MM.1S (cell line): ENCODE data around the gene DLGAP1.
A peak's percentile ranks its signal among the peaks of the same experiment; 100 is the strongest.
"Not testable (repeated sequence)": the region's sequence is repeated elsewhere in the genome, so short reads cannot be mapped to it uniquely, and the experiment has no call there.

Experiments
- DNase-seq: peaks from one replicate; pipeline ENCODE4 v3.0.0-alpha.2; 2015
- H2AFZ ChIP-seq: fragments of 300-600 bp; sonication (generic); 2 replicates; pipeline ENCODE4 v1.6.0; 2016; ENCODE audit warnings: antibody characterized with exemption, low read length
- H3F3A ChIP-seq: fragments of 300-600 bp; sonication (generic); 2 replicates; pipeline ENCODE4 v1.6.1; 2016; ENCODE audit warnings: mild to moderate bottlenecking, antibody characterized with exemption, low read length, moderate library complexity, mixed read lengths; ENCODE audit not compliant: insufficient read depth
- H3K27ac ChIP-seq: fragments of 300-600 bp; sonication (generic); 2 replicates; pipeline ENCODE4 v1.5.1; 2016; ENCODE audit warnings: mild to moderate bottlenecking, low read length
- H3K27me3 ChIP-seq: fragments of 300-600 bp; sonication (generic); replicated peaks from 2 replicates; pipeline ENCODE4 v1.6.0; 2016; ENCODE audit warnings: low read length; ENCODE audit not compliant: insufficient read depth
- H3K36me3 ChIP-seq: fragments of 300-600 bp; sonication (generic); replicated peaks from 2 replicates; pipeline ENCODE4 v1.6.1; 2016; ENCODE audit warnings: mild to moderate bottlenecking, low read length, mixed read lengths; ENCODE audit not compliant: insufficient read depth
- H3K4me1 ChIP-seq: fragments of 300-600 bp; sonication (generic); 2 replicates; pipeline ENCODE4 v1.6.1; 2016; ENCODE audit warnings: low read length, mixed read lengths
- H3K4me2 ChIP-seq: fragments of 300-600 bp; sonication (generic); 2 replicates; pipeline ENCODE4 v1.6.0; 2016; ENCODE audit warnings: low read depth, low read length
- H3K4me3 ChIP-seq: fragments of 300-600 bp; sonication (generic); 2 replicates; pipeline ENCODE4 v1.5.1; 2016; ENCODE audit warnings: low read length, mixed read lengths
- H3K79me2 ChIP-seq: fragments of 300-600 bp; sonication (generic); 2 replicates; pipeline ENCODE4 v1.6.1; 2016; ENCODE audit warnings: mixed run types, low read length, mixed read lengths
- H3K9ac ChIP-seq: fragments of 300-600 bp; sonication (generic); 2 replicates; pipeline ENCODE4 v1.6.1; 2016; ENCODE audit warnings: low read length, mixed read lengths
- H3K9me2 ChIP-seq: fragments of 300-600 bp; sonication (generic); replicated peaks from 2 replicates; pipeline ENCODE4 v1.6.1; 2016; ENCODE audit warnings: mild to moderate bottlenecking, low read length, mixed read lengths; ENCODE audit not compliant: insufficient read depth
- H3K9me3 ChIP-seq: fragments of 300-600 bp; sonication (generic); replicated peaks from 2 replicates; pipeline ENCODE4 v1.6.1; 2016; ENCODE audit warnings: mild to moderate bottlenecking, low read length, mixed read lengths; ENCODE audit not compliant: insufficient read depth
- H4K20me1 ChIP-seq: fragments of 300-600 bp; sonication (generic); 2 replicates; pipeline ENCODE4 v1.6.1; 2016; ENCODE audit warnings: mild to moderate bottlenecking, low read length, moderate library complexity, mixed read lengths; ENCODE audit not compliant: insufficient read depth
- CTCF ChIP-seq: fragments of 300-600 bp; sonication (generic); IDR thresholded peaks from 2 replicates; pipeline ENCODE4 v1.5.1; 2016; ENCODE audit warnings: antibody characterized with exemption, low read length, mixed read lengths
- EZH2 ChIP-seq: fragments of 300-600 bp; sonication (generic); optimal IDR thresholded peaks from 2 replicates; pipeline ENCODE3; 2017; ENCODE audit warnings: low read depth, mild to moderate bottlenecking, antibody characterized with exemption, low read length, mixed read lengths
- EZH2phosphoT487 ChIP-seq: fragments of 300-600 bp; sonication (generic); IDR thresholded peaks from 2 replicates; pipeline ENCODE4 v1.6.1; 2018; ENCODE audit warnings: antibody characterized with exemption, low read length

The DLGAP1 gene

GRCh38 chr18:3706279-3707097, 748.6 kb downstream of the DLGAP1 start:
- H3K4me2 ChIP-seq, result no peak overlapping the region
- H4K20me1 ChIP-seq, result no peaks in the 10 kb centered on the region
- H3K4me3 ChIP-seq, result no peak overlapping the region
- no peaks in the 10 kb centered on the region for H3K9me2 ChIP-seq
- H2AFZ ChIP-seq, result no peak overlapping the region
- no peak for TF ChIP-seq EZH2
- TF ChIP-seq CTCF, result no peak
- no peak for TF ChIP-seq EZH2phosphoT487
- no peaks in the 10 kb centered on the region for H3K79me2 ChIP-seq
- no peak overlapping the region for H3K27ac ChIP-seq
- H3K9ac ChIP-seq, result no peak overlapping the region
- H3K27me3 ChIP-seq, result no peaks in the 10 kb centered on the region
- no peak for DNase-seq
- no peaks in the 10 kb centered on the region for H3F3A ChIP-seq
- no peaks in the 10 kb centered on the region for H3K4me1 ChIP-seq
- no peaks in the 10 kb centered on the region for H3K36me3 ChIP-seq
- no peaks in the 10 kb centered on the region for H3K9me3 ChIP-seq

GRCh38 chr18:3704556-3705344, 750.4 kb downstream of the DLGAP1 start:
- TF ChIP-seq EZH2 (no peak), EZH2phosphoT487 (no peak), CTCF (no peak)
- Histone ChIP-seq H3F3A (no peaks in the 10 kb centered on the region), H3K4me1 (no peaks in the 10 kb centered on the region), H4K20me1 (no peaks in the 10 kb centered on the region), H3K9me2 (no peaks in the 10 kb centered on the region), H3K27ac (no peak overlapping the region), H3K9me3 (no peaks in the 10 kb centered on the region), H3K36me3 (no peaks in the 10 kb centered on the region), H3K9ac (no peak overlapping the region), H2AFZ (no peak overlapping the region), H3K4me3 (no peak overlapping the region), H3K4me2 (no peak overlapping the region), H3K79me2 (no peaks in the 10 kb centered on the region), H3K27me3 (no peaks in the 10 kb centered on the region)
- no peak for DNase-seq

GRCh38 chr18:3703732-3704176, 751.4 kb downstream of the DLGAP1 start:
- H3K36me3 ChIP-seq, result no peaks in the 10 kb centered on the region
- H4K20me1 ChIP-seq, result no peaks in the 10 kb centered on the region
- peak; percentile 34 for DNase-seq
- H3F3A ChIP-seq, result no peaks in the 10 kb centered on the region
- H2AFZ ChIP-seq, result peak overlapping the region; percentile 41
- no peak overlapping the region for H3K9ac ChIP-seq
- H3K4me3 ChIP-seq, result no peak overlapping the region
- no peak overlapping the region for H3K4me2 ChIP-seq
- H3K4me1 ChIP-seq, result no peaks in the 10 kb centered on the region
- no peaks in the 10 kb centered on the region for H3K79me2 ChIP-seq
- no peak for TF ChIP-seq EZH2phosphoT487
- TF ChIP-seq CTCF, result peak; percentile 61
- TF ChIP-seq EZH2, result no peak
- H3K9me2 ChIP-seq, result no peaks in the 10 kb centered on the region
- H3K27me3 ChIP-seq, result no peaks in the 10 kb centered on the region
- H3K9me3 ChIP-seq, result no peaks in the 10 kb centered on the region
- no peak overlapping the region for H3K27ac ChIP-seq

- H3K79me2 ChIP-seq, H4K20me1 ChIP-seq, H3K9me3 ChIP-seq, H2AFZ ChIP-seq, H3K27me3 ChIP-seq, H3K4me2 ChIP-seq, H3K4me3 ChIP-seq, H3K4me1 ChIP-seq, H3F3A ChIP-seq, H3K9ac ChIP-seq, H3K27ac ChIP-seq, H3K36me3 ChIP-seq, H3K9me2 ChIP-seq: not testable (repeated sequence)
- DNase-seq, result peak; percentile 34
Observed at GRCh38 chr18:3699707-3700567, 755.2 kb downstream of the DLGAP1 start.
